DOHH2 (cell line): ENCODE measurements around the gene BSPRY.

Source experiments
- CTCF ChIP-seq: fragments of 200-600 bp; sonication (generic); IDR thresholded peaks from one replicate; pipeline ENCODE4 v1.5.1; 2014; ENCODE audit warnings: antibody characterized with exemption, mild to moderate bottlenecking, low read depth, low read length; ENCODE audit not compliant: poor library complexity, severe bottlenecking
- EZH2phosphoT487 ChIP-seq: fragments of 200-600 bp; sonication (generic); IDR thresholded peaks from 2 replicates; pipeline ENCODE4 v1.6.1; 2017; ENCODE audit warnings: borderline replicate concordance, mild to moderate bottlenecking, antibody characterized with exemption, low read length, moderate library complexity, mixed read lengths

GRCh38 chr9:113409481-113409880, 60.1 kb downstream of the BSPRY start:
- TF ChIP-seq CTCF = no peak
- no peak for TF ChIP-seq EZH2phosphoT487
